RPMI7951 (cell line): ENCODE measurements around the gene ARMH3. TPM values are rescaled to one million over a fixed set of nuclear protein-coding genes. Genes with fewer than 3 reads are reported as not detected.

ENCODE experiments used
- DNase-seq: peaks from one replicate; pipeline ENCODE4 v3.0.0-alpha.2; 2012; ENCODE audit warnings: low read depth
- total RNA-seq: library from RNA; depleted of rRNA; stranded (reverse); fragments of >200 nt; shearing (Covaris generic); gene quantifications from 2 replicates; pipeline ENCODE4 v1.2.3, GENCODE V29; 2014

ARMH3 gene
- total RNA-seq, 1 experiment from 2014 or later, result 3.8 TPM

DNA sequence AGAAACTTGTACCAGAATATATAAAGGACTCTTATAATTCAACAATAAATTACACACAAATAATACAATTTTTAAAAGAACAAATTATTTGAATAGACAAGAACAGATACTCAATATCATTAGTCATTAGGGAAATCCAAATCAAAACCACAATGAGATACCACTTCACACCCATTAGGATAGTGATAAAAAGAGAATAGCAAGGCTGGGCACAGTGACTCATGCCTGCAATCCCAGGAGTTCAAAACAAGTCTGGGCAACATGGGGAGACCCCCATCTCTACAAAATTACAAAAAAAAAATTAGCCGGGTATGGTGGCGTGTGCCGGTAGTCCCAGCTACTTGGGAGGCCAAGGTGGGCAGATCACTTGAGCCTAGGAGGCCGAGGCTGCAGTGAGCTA, 160.2 kb downstream of the ARMH3 start:
- no peak for DNase-seq

- no peak for DNase-seq
Measured at GRCh38 chr10:101894742-101895141, 161.2 kb downstream of the ARMH3 start.

DNA sequence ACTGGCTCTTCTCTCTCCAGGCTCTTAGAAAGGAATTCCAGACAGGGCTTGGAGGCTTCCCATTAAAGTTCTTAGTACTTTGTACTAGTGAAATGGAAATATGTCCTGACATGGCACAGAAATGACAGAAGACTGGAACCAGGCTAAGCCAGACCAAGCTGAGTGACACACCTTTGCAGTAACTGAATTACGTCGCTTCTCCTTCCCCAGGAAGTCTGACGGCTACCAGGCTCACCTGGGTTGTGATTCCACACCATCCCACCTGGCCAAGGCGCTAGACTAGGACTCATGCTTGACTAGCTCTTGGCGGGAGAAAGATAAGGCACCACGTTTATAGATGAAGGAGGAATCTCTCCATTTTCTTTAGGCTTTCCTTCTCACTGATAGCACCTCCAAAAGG, 161.7 kb downstream of the ARMH3 start:
- DNase-seq, result no peak

DNA sequence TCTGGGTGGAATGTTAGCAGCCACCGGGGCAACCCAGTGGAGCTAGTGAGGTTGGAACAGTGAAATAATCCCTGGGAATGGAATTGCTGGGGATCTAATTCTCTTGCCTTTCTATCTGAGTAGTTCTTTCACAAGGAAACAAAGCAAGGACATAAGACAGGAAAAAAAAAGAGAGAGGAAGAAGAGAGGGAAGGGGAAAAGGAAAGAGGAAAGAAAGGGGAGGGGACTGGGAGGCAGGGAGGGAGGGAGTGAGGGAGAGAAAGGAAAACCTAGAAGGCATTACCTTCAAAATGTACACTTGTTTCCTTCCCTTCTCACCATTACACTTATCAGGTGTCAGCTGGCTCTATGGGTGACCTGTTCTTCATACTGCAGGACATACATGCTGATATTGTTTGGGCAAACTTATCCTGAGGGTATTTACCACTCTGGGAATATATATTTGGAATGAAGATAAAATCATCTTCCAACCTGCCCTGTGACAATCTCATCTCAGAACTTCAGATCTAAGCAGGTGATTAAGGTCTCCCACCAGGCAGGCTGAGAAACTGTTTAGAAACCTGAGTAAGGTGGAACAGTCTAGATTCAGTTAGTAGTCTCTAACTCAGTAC, 162.4 kb downstream of the ARMH3 start:
- DNase-seq, result no peak

GRCh38 chr10:101892782-101893391, 163.1 kb downstream of the ARMH3 start:
- DNase-seq, result peak; percentile 2

DNA sequence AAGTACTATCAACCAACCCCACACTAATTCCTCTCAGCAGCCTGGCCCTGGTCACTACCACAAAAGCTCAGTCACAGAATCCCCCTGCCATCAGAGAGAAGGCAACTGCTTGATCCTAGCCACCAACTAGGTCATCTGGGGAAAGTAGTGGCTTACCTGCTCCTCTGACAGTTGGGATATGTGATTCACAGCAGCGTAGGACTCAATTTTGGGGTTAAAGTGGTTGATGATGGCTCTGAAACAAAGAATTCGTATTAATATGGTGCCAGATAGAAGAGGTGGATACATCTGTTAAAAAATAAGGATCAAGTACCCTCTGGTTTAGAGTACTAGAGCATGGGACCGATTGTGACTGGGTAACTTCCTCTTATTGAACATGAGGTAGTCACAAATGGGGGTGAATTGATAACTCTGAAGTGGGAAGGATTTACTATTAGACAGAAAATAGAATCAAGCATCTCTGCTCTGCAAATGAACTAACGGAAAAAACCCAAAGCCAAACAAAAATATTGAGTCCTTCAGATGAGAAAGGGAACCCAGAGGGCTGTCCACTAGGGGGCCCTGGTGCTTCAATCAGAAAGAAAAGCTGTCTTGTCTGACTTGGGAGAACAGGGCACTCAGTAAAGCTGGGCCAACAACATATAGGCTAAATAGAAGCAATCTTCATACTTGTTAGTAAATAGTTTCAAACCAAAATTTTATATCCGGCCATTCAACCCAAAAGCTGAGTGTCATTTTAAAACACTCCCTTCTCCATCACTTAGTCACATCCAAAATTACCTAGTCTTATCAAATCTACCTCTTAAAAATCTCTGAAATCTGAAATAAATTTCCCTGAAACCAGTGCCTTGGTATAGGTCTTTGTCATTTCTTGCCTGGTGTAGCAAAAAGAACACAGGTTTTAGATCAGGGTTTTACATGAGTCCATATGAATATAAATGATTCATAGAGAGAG, 166.4 kb downstream of the ARMH3 start:
- peak; percentile 61 for DNase-seq

DNA sequence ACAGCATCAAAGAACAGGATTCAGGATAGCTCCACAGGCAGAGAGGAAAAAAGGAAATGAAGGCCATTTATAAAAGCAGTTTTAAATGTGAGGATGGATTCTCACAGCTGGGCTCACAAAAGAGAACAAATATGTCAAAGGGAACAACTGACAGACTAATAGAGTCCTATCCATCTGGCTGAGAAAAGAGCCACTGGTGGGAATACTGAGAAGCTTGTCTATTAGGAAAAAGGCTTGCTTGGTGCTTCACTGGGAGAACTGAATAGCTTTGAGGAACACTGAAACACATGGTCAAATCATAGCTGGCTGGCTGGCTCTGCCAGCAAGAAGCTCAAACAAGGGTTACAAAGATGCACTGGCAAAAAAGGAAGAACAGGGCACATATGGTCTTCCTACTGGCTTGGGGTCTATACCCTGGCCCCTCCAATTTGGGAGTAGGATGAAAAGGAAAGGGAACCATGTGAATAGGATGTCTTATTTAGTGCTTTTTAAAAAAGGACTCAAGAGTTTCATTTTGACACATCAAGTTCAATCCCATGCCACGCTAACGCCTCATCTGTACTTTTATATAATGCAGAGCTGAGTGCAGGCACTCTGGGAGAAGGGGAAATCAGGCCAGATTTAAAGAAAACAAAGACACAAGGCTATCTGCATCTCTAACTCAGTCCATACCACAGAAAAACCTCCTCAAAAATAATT, 167.6 kb downstream of the ARMH3 start:
- no peak for DNase-seq

DNA sequence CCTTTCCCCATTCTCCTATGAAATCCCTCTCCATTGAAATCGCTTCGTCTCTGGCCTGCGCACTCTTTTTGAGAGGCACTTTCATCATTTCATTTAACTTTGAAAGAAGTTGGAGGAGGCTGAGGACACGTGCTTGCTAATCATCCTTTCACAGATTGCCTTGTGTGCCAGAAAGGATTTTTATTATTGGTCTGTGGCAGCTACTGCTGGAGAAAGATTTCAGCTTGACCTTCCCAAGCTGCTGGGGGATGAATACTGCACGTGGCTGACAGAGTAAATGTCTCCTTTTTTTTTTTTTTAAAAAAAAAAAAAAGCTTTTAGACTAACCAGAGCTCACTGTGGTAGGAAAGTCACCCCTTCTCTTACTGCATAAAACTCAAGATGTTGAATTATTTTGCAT, 168.2 kb downstream of the ARMH3 start:
- DNase-seq, result no peak

DNA sequence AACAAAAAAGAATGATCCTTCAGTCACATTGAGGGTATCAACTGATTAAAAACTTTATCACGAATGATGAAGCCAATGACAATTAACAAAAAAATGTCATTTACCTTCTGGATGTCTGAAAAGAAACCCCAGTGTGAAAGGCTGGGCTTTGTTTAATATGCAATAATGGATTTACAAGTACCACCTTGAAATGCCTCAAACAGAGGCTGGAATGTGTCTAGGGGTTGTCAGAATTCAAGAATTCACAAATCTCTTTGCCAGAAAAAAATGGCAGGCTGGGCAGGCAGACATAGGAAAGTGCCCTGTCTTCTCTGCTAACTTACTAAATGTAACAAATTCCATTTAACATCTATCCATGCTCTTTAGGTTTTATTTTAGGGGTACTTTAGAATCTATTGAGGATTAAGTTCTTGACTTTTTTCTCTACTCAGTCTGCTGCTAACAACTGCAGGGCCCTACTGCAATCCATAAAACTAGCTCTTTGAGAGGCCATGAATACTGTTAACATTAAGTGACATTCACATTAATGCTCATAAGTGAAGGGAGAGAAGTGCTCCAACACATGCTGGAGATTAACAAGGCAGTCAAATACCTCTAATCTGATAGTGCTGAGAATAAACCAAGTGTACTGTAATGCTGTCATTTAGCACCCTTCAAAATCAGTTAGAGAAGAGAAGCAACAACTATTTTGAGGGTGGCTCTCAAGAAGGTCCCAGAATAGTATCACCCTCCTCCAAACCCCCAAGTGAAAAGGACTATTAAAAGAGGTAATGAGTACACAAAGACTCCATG, 169.3 kb downstream of the ARMH3 start:
- no peak for DNase-seq

DNA sequence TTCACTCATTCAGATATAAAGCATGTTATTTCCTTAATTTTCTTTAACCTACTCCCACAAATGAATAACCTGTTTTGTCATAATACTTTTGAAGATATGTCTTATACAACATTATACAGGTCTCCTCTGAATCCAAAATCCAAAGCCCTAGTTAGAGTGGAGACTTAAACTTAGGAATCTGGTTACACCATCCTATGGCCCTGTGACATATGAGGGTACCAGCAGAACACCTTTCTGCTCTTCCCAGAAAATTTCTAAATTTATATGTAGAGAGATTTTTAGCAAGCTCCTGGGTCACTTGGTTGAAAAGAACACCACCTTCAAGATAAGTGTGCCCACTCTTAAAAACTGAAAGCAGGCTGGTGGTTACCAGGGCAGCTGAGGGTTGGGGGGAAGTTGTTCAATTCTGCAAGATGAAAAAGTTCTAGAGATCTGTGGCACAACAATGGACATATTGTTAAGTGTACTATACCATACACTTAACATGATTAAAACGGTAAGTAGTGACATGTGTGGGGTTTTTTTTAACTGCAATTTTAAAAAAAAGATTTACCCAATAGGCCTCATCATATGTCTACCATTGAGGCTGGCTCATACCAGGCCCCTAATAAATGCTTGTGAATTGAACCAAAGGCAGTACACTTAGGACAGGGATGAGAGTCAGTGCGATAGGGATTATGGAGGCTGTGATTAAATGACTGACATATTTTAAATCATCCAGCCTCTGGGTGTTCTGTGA, 174.8 kb downstream of the ARMH3 start:
- no peak for DNase-seq

DNA sequence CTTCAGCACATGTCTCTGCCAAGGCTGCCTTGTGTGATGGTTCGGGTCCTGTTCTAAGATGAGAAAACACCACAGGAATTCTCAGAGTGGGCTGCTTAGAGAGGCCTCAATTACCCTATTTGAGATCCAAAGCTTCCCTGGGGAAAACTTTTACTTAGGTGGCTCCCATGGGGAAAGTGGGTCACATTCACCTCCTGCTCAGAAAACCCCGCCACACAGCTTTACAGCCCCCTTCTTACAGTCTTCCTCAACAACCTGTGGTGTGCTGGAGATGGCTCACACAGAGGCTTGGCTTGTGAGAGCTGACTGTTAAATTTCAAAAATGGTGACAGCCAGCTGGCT, 175.8 kb downstream of the ARMH3 start:
- no peak for DNase-seq

GRCh38 chr10:101879456-101880231, 176.3 kb downstream of the ARMH3 start:
- DNase-seq, result peak; percentile 29

DNA sequence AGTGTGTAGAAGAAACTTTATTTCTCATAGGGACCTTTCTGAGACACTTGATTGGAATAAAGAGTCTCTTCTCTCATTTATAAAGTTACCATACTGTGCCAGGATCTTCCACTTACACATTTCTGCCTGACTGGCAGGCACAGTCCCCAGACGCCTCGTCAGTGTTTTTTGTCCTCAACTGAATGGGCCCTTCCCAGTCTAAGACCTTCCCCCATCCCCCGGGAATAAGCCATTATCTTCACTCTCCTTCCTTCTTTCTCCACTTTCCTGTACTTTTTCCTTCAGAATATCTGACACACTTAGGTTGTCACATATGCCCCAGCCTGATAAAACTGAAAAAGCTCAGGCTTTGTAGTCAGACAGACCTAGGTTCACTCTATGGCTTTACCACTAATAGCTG, 177.1 kb downstream of the ARMH3 start:
- DNase-seq, result no peak

DNA sequence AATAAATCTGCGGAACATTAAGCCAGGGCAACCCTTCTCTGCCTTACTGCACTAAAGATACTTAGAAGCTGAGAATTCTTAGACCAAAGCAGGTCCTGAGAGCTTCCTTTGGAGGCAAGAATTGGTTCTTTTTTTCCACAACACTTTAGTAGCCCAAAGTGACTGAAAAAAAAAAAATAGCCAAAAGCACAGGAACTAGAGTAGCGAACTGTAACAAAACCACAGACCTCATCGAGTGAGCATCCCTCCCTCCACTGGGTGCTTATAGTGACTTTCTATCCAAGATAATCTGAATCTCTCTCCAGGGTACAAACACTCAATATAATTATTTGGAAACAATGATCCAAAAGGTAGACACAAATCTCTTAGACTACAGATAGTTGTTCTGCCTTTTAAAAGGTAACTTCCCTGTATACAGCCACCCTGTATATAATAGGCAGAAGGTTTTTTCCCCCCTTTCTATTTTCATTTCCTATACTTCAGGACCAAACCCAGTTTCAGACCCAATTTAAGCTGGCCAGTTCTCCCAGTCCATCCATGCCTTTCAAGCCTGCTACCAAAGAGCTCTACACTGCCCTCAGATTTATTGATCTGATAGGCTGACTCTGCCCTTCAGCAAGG, 180.8 kb downstream of the ARMH3 start:
- DNase-seq, result no peak

- no peak for DNase-seq
Measured at GRCh38 chr10:101874252-101874651, 181.7 kb downstream of the ARMH3 start.

DNA sequence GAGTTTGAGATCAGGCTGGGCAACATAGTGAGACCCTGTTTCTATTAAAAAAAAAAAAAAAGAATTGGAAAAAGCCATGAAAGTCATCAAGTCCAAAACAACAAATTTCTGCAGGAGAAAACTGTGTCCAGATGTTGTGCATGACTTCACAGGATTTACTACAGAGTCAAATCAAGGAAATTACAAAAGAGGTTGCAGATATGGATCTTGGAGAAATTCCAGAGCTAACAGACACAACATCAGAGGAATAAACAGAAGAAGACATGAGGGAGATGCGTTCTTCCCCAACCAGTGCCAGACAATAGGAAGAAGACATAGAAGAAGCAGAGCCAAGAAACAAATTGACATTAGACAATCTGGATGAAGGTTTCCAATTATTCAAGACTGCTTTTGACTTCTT, 188.0 kb downstream of the ARMH3 start:
- DNase-seq, result peak; percentile 11

DNA sequence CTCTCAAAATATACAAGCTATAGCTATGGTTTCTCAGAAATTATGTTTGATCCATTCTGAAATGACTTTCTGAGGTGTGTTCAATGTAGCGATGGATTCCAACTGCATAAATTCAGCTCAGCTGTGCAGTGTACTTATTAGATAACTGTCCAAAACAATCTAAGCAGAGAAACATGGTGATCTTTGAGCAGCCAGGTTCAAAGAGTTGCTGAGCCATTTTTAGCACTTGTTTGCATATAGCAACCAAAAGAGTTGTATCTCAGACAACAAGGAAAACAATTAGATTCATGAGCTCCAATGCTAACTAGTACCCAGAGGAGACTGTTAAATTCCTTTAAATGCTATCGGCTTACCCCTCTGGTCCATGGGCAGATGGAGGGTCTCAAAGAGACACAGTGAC, 196.4 kb downstream of the ARMH3 start:
- DNase-seq, result no peak

DNA sequence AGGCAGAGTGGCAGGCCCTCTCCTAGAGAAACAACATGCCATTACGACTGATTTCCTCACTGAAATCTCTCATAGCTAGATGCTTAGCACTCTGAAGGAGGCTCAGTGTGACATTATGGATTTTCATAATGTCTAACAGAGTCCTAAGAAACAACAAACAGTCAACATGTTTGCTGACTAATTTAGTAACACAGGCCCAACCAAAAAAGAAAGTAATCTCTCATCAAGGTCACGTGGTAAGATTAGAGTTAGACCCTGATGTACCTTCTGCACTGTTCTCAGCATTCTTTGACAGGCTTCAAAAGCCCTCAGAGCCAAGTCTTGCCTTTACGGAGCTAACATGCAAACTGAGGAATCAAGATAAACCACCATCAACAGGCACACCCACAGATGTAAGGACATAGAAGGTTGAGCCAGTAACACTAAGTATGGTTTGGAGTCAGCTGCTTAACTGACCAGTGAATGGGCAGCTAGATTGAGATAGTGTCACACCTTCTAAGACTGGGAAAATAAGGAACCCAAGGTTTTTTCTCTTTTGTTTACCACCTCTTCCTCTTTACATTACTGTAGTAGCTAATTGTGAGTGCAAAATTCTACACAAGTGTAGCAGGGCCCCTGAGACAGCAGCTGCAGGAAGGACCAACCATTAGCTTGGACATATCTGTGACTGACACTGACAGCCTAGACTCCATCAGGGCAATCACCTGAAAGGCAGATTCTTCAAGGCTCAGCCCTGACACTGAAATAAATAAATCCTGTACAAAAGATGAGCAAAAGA, 197.1 kb downstream of the ARMH3 start:
- DNase-seq, result no peak
